Parathyroid adenoma (tissue), 2 donors: ENCODE data around the gene FGF23.

Source experiments
- H2AFZ ChIP-seq: fragments of 300-600 bp; sonication (generic); one replicate; pipeline ENCODE4 v1.7.0; 2017; ENCODE audit warnings: antibody characterized with exemption, mild to moderate bottlenecking
- H3K27ac ChIP-seq: fragments of 300-600 bp; sonication (generic); one replicate; pipeline ENCODE4 v1.7.0; 2017
- H3K27me3 ChIP-seq: fragments of 300-600 bp; sonication (generic); one replicate; pipeline ENCODE4 v1.7.0; 2017; ENCODE audit warnings: low read length; ENCODE audit not compliant: control insufficient read depth, insufficient read depth
- H3K36me3 ChIP-seq: fragments of 300-600 bp; sonication (generic); one replicate; pipeline ENCODE4 v1.7.0; 2017; ENCODE audit warnings: low read length; ENCODE audit not compliant: control insufficient read depth, insufficient read depth
- H3K4me1 ChIP-seq: fragments of 300-600 bp; sonication (generic); one replicate; pipeline ENCODE4 v1.7.0; 2017; ENCODE audit warnings: control low read depth
- H3K4me2 ChIP-seq: fragments of 300-600 bp; sonication (generic); one replicate; pipeline ENCODE4 v1.7.0; 2017; ENCODE audit warnings: low read length
- H3K4me3 ChIP-seq: fragments of 300-600 bp; sonication (generic); one replicate; pipeline ENCODE4 v1.7.0; 2017; ENCODE audit warnings: low read depth, low read length
- H3K79me2 ChIP-seq: fragments of 300-600 bp; sonication (generic); one replicate; pipeline ENCODE4 v1.7.0; 2017; ENCODE audit warnings: control low read depth
- H3K9ac ChIP-seq: fragments of 300-600 bp; sonication (generic); one replicate; pipeline ENCODE4 v1.7.0; 2017; ENCODE audit warnings: mild to moderate bottlenecking
- H3K9me3 ChIP-seq: fragments of 300-600 bp; sonication (generic); one replicate; pipeline ENCODE4 v1.7.0; 2017; ENCODE audit warnings: low read length; ENCODE audit not compliant: control insufficient read depth
- CTCF ChIP-seq: fragments of 300-600 bp; sonication (generic); IDR thresholded peaks from one replicate; pipeline ENCODE4 v1.7.0; 2017; ENCODE audit warnings: antibody characterized with exemption, mild to moderate bottlenecking
- donor health status: primary hyperparathyroidism.

FGF23 gene

GRCh38 chr12:4401117-4401516, 21.6 kb upstream of the FGF23 start:
- H3K4me2 ChIP-seq = no peak overlapping the region
- H3K27ac ChIP-seq = no peak overlapping the region
- no peaks in the 10 kb centered on the region for H3K27me3 ChIP-seq
- H3K9ac ChIP-seq = no peak overlapping the region
- H3K36me3 ChIP-seq = no peaks in the 10 kb centered on the region
- no peaks in the 10 kb centered on the region for H3K4me1 ChIP-seq
- H3K9me3 ChIP-seq = no peaks in the 10 kb centered on the region
- H3K4me3 ChIP-seq = no peak overlapping the region
- H2AFZ ChIP-seq = no peak overlapping the region
- no peak for TF ChIP-seq CTCF
- no peaks in the 10 kb centered on the region for H3K79me2 ChIP-seq

- Histone ChIP-seq H3K4me3 (no peak overlapping the region), H3K27ac (no peak overlapping the region), H3K4me2 (no peak overlapping the region), H3K36me3 (no peaks in the 10 kb centered on the region), H3K9me3 (no peaks in the 10 kb centered on the region), H2AFZ (no peak overlapping the region), H3K9ac (no peak overlapping the region), H3K27me3 (no peaks in the 10 kb centered on the region), H3K4me1 (no peaks in the 10 kb centered on the region), H3K79me2 (no peaks in the 10 kb centered on the region)
- no peak for TF ChIP-seq CTCF
These were observed 16.3 kb upstream of the FGF23 start for GRCh38 chr12:4395818-4396217.

GRCh38 chr12:4393211-4393610, 13.7 kb upstream of the FGF23 start:
- Histone ChIP-seq H3K4me1 (no peaks in the 10 kb centered on the region), H2AFZ (no peak overlapping the region), H3K9ac (no peak overlapping the region), H3K79me2 (no peaks in the 10 kb centered on the region), H3K36me3 (no peaks in the 10 kb centered on the region), H3K9me3 (no peaks in the 10 kb centered on the region), H3K4me3 (no peak overlapping the region), H3K27me3 (no peaks in the 10 kb centered on the region), H3K27ac (no peak overlapping the region), H3K4me2 (no peak overlapping the region)
- TF ChIP-seq CTCF = no peak

- H3K4me1 ChIP-seq = no peaks in the 10 kb centered on the region
- H3K9me3 ChIP-seq = no peaks in the 10 kb centered on the region
- no peak overlapping the region for H3K9ac ChIP-seq
- H3K36me3 ChIP-seq = no peaks in the 10 kb centered on the region
- no peak overlapping the region for H3K27ac ChIP-seq
- no peak overlapping the region for H3K4me3 ChIP-seq
- no peak overlapping the region for H3K4me2 ChIP-seq
- H2AFZ ChIP-seq = no peak overlapping the region
- no peaks in the 10 kb centered on the region for H3K27me3 ChIP-seq
- no peaks in the 10 kb centered on the region for H3K79me2 ChIP-seq
- no peak for TF ChIP-seq CTCF
These were observed 12.8 kb upstream of the FGF23 start for GRCh38 chr12:4392223-4392742.

GRCh38 chr12:4388662-4389061, 9.2 kb upstream of the FGF23 start:
- H3K36me3 ChIP-seq = no peaks in the 10 kb centered on the region
- H3K9me3 ChIP-seq = no peaks in the 10 kb centered on the region
- no peaks in the 10 kb centered on the region for H3K4me1 ChIP-seq
- no peak overlapping the region for H3K9ac ChIP-seq
- no peak overlapping the region for H3K4me3 ChIP-seq
- no peak overlapping the region for H2AFZ ChIP-seq
- no peak for TF ChIP-seq CTCF
- H3K4me2 ChIP-seq = no peak overlapping the region
- H3K79me2 ChIP-seq = no peaks in the 10 kb centered on the region
- H3K27me3 ChIP-seq = no peaks in the 10 kb centered on the region
- H3K27ac ChIP-seq = no peak overlapping the region
